ENCODE measurements around the gene USP6.
"Not testable (repeated sequence)": the region's sequence is repeated elsewhere in the genome, so short reads cannot be mapped to it uniquely, and the experiment has no call there.

Gene USP6

GRCh38 chr17:5115673-5116651 lies at the start of gene USP6:
Gene USP6 (plus strand): TSS chr17:5116032. CDS start chr17:5130368, 14,336 bp downstream.
- no peak for DNase-seq

- DNase-seq, result peak; percentile 10
These were observed 47.6 kb upstream of the USP6 start for GRCh38 chr17:5068236-5068635.

- DNase-seq, result no peak
These were observed 46.1 kb upstream of the USP6 start for GRCh38 chr17:5069724-5070123.

GRCh38 chr17:5075472-5075871 lies 40.4 kb upstream of the USP6 start:
- DNase-seq, result not testable (repeated sequence)

GRCh38 chr17:5077275-5077674 lies 38.6 kb upstream of the USP6 start:
- DNase-seq, result not testable (repeated sequence)

- no peak for DNase-seq
These were observed 38.1 kb upstream of the USP6 start for GRCh38 chr17:5077781-5078105.

GRCh38 chr17:5078106-5079028 lies 37.5 kb upstream of the USP6 start, which contains the start of gene ZFP3:
Gene ZFP3 (plus strand): TSS chr17:5078467. CDS start chr17:5091505, 13,038 bp downstream.
- peak; percentile 84 for DNase-seq

- DNase-seq, result no peak
These were observed 35.2 kb upstream of the USP6 start for GRCh38 chr17:5080591-5080990.

GRCh38 chr17:5092218-5093010 lies 23.4 kb upstream of the USP6 start:
- DNase-seq, result no peak

GRCh38 chr17:5096731-5097100 lies 19.1 kb upstream of the USP6 start:
- DNase-seq, result no peak

GRCh38 chr17:5097101-5097834 lies 18.6 kb upstream of the USP6 start:
- DNase-seq, result no peak

GRCh38 chr17:5099271-5099670 lies 16.6 kb upstream of the USP6 start:
- DNase-seq, result no peak

GRCh38 chr17:5100832-5101231 lies 15.0 kb upstream of the USP6 start:
- no peak for DNase-seq

GRCh38 chr17:5110816-5111215 lies 5.0 kb upstream of the USP6 start:
- peak; percentile 36 for DNase-seq

GRCh38 chr17:5111402-5112204 lies 4.2 kb upstream of the USP6 start, which contains the start of gene ZNF232:
Gene ZNF232 (minus strand): TSS chr17:5111878. CDS start chr17:5111822, 56 bp downstream.
- DNase-seq, result peak; percentile 96

- no peak for DNase-seq
These were observed 2.4 kb downstream of the USP6 start for GRCh38 chr17:5118219-5118618.

- no peak for DNase-seq
These were observed 4.2 kb downstream of the USP6 start for GRCh38 chr17:5120036-5120435.

GRCh38 chr17:5120436-5121185 lies 4.8 kb downstream of the USP6 start:
- not testable (repeated sequence) for DNase-seq

- no peak for DNase-seq
These were observed 5.5 kb downstream of the USP6 start for GRCh38 chr17:5121186-5121841.

GRCh38 chr17:5122056-5122455 lies 6.2 kb downstream of the USP6 start:
- DNase-seq, result not testable (repeated sequence)

Data from inflammatory macrophage treated with lipopolysaccharide for 4 hours (primary cell).